B cell (primary cell): ENCODE measurements around the gene RNF183. TPM values are rescaled to one million over a fixed set of nuclear protein-coding genes. Genes with fewer than 3 reads are reported as not detected.

Source experiments
- ATAC-seq: fragments of 200-7000 bp; cut with Tn5 transposase; one replicate; pipeline ENCODE4 v1.10.0; 2021; ENCODE audit warnings: low read depth, mild to moderate bottlenecking, moderate number of reproducible peaks, moderate library complexity
- CTCF ChIA-PET: fragments of 350-600 bp; sonication (Branson Sonifier 250); formaldehyde crosslinking; loops from one replicate; lab custom pipeline; 2021; ENCODE audit warnings: antibody characterized with exemption, inconsistent platforms; lab: Charles Lee
- POLR2A ChIA-PET: fragments of 350-600 bp; sonication (Branson Sonifier 250); formaldehyde crosslinking; loops from one replicate; lab custom pipeline; 2021; ENCODE audit warnings: antibody characterized with exemption; lab: Charles Lee
- DNase-seq: peaks from one replicate; pipeline ENCODE4 v3.0.0; 2013
- H2AFZ ChIP-seq: 2 replicates; pipeline ENCODE4 v1.6.1; 2012; ENCODE audit warnings: mild to moderate bottlenecking, low read depth, low read length; ENCODE audit not compliant: insufficient read depth, poor library complexity, severe bottlenecking
- H3K27ac ChIP-seq, 2 donors: 1 replicate in 1 of 2; 2 replicates in 1 of 2; pipeline ENCODE4 v1.5.1; 2012 to 2013; ENCODE audit warnings: low read length in 2 of 2, mild to moderate bottlenecking in 2 of 2, moderate library complexity in 1 of 2
- H3K27me3 ChIP-seq, 4 experiments: fragments of 200-600 bp in 1 of 4; sonication (generic) in 1 of 4; replicated peaks in 1 of 4; 1 replicate in 2 of 4; 2 replicates in 2 of 4; pipeline versions ENCODE4 v1.6.1 to v1.7.0; 2013 to 2016; ENCODE audit warnings: low read length in 3 of 4, mild to moderate bottlenecking in 2 of 4, mixed read lengths in 1 of 4, moderate library complexity in 1 of 4; ENCODE audit not compliant: insufficient read depth in 4 of 4, control insufficient read depth in 3 of 4; ENCODE audit errors: control extremely low read depth in 1 of 4
- H3K36me3 ChIP-seq, 2 experiments: replicated peaks in 1 of 2; 1 replicate in 1 of 2; 2 replicates in 1 of 2; pipeline versions ENCODE4 v1.6.1 to v1.7.1; 2013; ENCODE audit warnings: low read length in 1 of 2; ENCODE audit not compliant: insufficient read depth in 2 of 2, control insufficient read depth in 1 of 2; ENCODE audit errors: control extremely low read depth in 1 of 2, extremely low read depth in 1 of 2
- H3K4me1 ChIP-seq, 2 donors: fragments of 200-600 bp in 1 of 2; sonication (generic) in 1 of 2; 1 replicate in 1 of 2; 2 replicates in 1 of 2; pipeline versions ENCODE4 v1.5.1 to v1.6.1; 2013 to 2017; ENCODE audit warnings: low read length in 2 of 2; ENCODE audit not compliant: control insufficient read depth in 2 of 2, insufficient read depth in 2 of 2
- H3K4me2 ChIP-seq: replicated peaks from 2 replicates; pipeline ENCODE3; 2012; ENCODE audit warnings: mild to moderate bottlenecking, low read depth, low read length; ENCODE audit not compliant: poor library complexity, severe bottlenecking
- H3K4me3 ChIP-seq, 5 experiments: fragments of 200-600 bp in 1 of 5; sonication (generic) in 1 of 5; 1 replicate in 3 of 5; 2 replicates in 2 of 5; pipeline versions ENCODE4 v1.5.1 to v1.7.0; 2011 to 2016; ENCODE audit warnings: low read length in 4 of 5, mild to moderate bottlenecking in 4 of 5, low read depth in 2 of 5, control low read depth in 1 of 5, moderate library complexity in 1 of 5; ENCODE audit not compliant: insufficient read depth in 1 of 5; ENCODE audit errors: control extremely low read depth in 1 of 5, extremely low read depth in 1 of 5
- H3K79me2 ChIP-seq: fragments of 200-600 bp; sonication (generic); one replicate; pipeline ENCODE4 v1.6.0; 2016; ENCODE audit warnings: low read length; ENCODE audit not compliant: control insufficient read depth, insufficient read depth
- H3K9ac ChIP-seq: fragments of 200-600 bp; sonication (generic); 2 replicates; pipeline ENCODE4 v1.6.1; 2017; ENCODE audit warnings: mild to moderate bottlenecking, low read length, moderate library complexity
- H3K9me3 ChIP-seq, 3 donors: one replicate each; pipeline versions ENCODE4 v1.6.1 to v1.7.1; 2013; ENCODE audit warnings: low read length in 2 of 3; ENCODE audit not compliant: control insufficient read depth in 2 of 3, insufficient read depth in 1 of 3; ENCODE audit errors: control extremely low read depth in 1 of 3
- H4K20me1 ChIP-seq: 2 replicates; pipeline ENCODE4 v1.6.0; 2012; ENCODE audit warnings: mild to moderate bottlenecking, low read length; ENCODE audit not compliant: insufficient read depth, control insufficient read depth, poor library complexity, severe bottlenecking
- H3K27ac Mint-ChIP-seq: one replicate; pipeline ENCODE4 v1.8.0; 2021; ENCODE audit warnings: mixed read lengths
- H3K27me3 Mint-ChIP-seq: one replicate; pipeline ENCODE4 v1.8.0; 2021; ENCODE audit warnings: mixed read lengths
- H3K4me1 Mint-ChIP-seq: one replicate; pipeline ENCODE4 v1.8.0; 2021; ENCODE audit warnings: mixed read lengths
- H3K4me3 Mint-ChIP-seq: one replicate; pipeline ENCODE4 v1.8.0; 2021; ENCODE audit warnings: mixed read lengths
- H3K9me3 Mint-ChIP-seq: one replicate; pipeline ENCODE4 v1.8.0; 2022; ENCODE audit warnings: mixed read lengths; ENCODE audit not compliant: insufficient read depth
- EZH2 ChIP-seq: IDR thresholded peaks from 2 replicates; pipeline ENCODE4 v1.6.1; 2012; ENCODE audit warnings: borderline replicate concordance, low read depth, mild to moderate bottlenecking, moderate library complexity, low read length; ENCODE audit not compliant: insufficient read depth, poor library complexity, severe bottlenecking
- WGBS: methylation state at CpG from one replicate; pipeline ENCODE4 v1.1.5; 2013; ENCODE audit warnings: missing lambda C conversion rate; ENCODE audit not compliant: insufficient coverage; 5-methylcytosine and 5-hydroxymethylcytosine counted together
- intact Hi-C: fragments of 100-400 bp; cut with micrococcal nuclease; formaldehyde crosslinking; loops from one replicate; pipeline ENCODE4 v1.10.0; 2022
- polyA plus RNA-seq: library from polyadenylated mRNA; depleted of rRNA; stranded (reverse); fragments of >200 nt; gene quantifications from 2 replicates; pipeline ENCODE4 v1.2.3, GENCODE V29; 2012
- total RNA-seq, 2 donors: library from RNA; stranded (reverse); fragments of 120-200 nt in 1 of 2; gene quantifications; 1 replicate in 1 of 2; 2 replicates in 1 of 2; pipeline versions ENCODE4 v1.2.3 to v1.2.4, GENCODE V29; 2013 to 2022
- TF ChIP-seq, protein P1 (sequence below): fragments of 200-600 bp; IDR thresholded peaks from one replicate; pipeline ENCODE4 v1.8.0; 2022; ENCODE audit warnings: antibody characterized with exemption, mild to moderate bottlenecking

The RNF183 gene
- total and polyA plus RNA-seq, 2 donors (not counting 1 experiment from before 2014, with no cell fraction given) = 0.04 TPM; not detected in 1

- H3K9me3 ChIP-seq = no peaks in the 10 kb centered on the region
- Mint-ChIP-seq H3K27me3 (peaks cover 27% of the 10 kb centered on the region), H3K27ac (no peak overlapping the region), H3K4me1 (no peaks in the 10 kb centered on the region), H3K9me3 (no peaks in the 10 kb centered on the region), H3K4me3 (no peak overlapping the region)
- TF ChIP-seq EZH2 = no peak
- TF ChIP-seq, protein P1, sequence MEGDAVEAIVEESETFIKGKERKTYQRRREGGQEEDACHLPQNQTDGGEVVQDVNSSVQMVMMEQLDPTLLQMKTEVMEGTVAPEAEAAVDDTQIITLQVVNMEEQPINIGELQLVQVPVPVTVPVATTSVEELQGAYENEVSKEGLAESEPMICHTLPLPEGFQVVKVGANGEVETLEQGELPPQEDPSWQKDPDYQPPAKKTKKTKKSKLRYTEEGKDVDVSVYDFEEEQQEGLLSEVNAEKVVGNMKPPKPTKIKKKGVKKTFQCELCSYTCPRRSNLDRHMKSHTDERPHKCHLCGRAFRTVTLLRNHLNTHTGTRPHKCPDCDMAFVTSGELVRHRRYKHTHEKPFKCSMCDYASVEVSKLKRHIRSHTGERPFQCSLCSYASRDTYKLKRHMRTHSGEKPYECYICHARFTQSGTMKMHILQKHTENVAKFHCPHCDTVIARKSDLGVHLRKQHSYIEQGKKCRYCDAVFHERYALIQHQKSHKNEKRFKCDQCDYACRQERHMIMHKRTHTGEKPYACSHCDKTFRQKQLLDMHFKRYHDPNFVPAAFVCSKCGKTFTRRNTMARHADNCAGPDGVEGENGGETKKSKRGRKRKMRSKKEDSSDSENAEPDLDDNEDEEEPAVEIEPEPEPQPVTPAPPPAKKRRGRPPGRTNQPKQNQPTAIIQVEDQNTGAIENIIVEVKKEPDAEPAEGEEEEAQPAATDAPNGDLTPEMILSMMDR = no peak
- H3K27ac ChIP-seq = no peak overlapping the region
- no peaks in the 10 kb centered on the region for H3K36me3 ChIP-seq
- no peak overlapping the region for H3K4me2 ChIP-seq
- peaks cover 0 to 5% (median 0%) of the 10 kb centered on the region in 4 experiments for H3K27me3 ChIP-seq
- no peaks in the 10 kb centered on the region for H3K4me1 ChIP-seq
- WGBS = 54% methylated on average over 5 of the region's 8 CpGs
- H4K20me1 ChIP-seq = no peaks in the 10 kb centered on the region
- H3K79me2 ChIP-seq = no peaks in the 10 kb centered on the region
- DNase-seq = no peak
- no peak overlapping the region for H2AFZ ChIP-seq
- ChIA-PET CTCF (interaction anchor here (0.7 kb wide), 1 partner anchor 10 kb away, joined by 5 read pairs; no protein-coding TSS in a partner anchor), POLR2A (no interaction called here)
- no peak for ATAC-seq
- no peak overlapping the region for H3K9ac ChIP-seq
- H3K4me3 ChIP-seq = no peak overlapping the region
- intact Hi-C loops = no loop called here
These were observed 3.3 kb downstream of the RNF183 start for GRCh38 chr9:113299800-113300292.

- intact Hi-C loops = no loop called here
- POLR2A ChIA-PET = no interaction called here
- no peak overlapping the region for H3K4me3 Mint-ChIP-seq
These were observed 4.0 kb downstream of the RNF183 start for GRCh38 chr9:113298924-113299770.

More at GRCh38 chr9:113298924-113299770, 4.0 kb downstream of the RNF183 start:
- Histone ChIP-seq H3K27ac (no peak overlapping the region), H4K20me1 (no peaks in the 10 kb centered on the region), H3K36me3 (no peaks in the 10 kb centered on the region), H3K4me2 (no peak overlapping the region), H3K4me3 (no peak overlapping the region), H3K9me3 (no peaks in the 10 kb centered on the region), H3K79me2 (no peaks in the 10 kb centered on the region), H3K4me1 (no peaks in the 10 kb centered on the region), H2AFZ (no peak overlapping the region), H3K27me3 (peaks cover 0 to 5% (median 0%) of the 10 kb centered on the region in 4 experiments), H3K9ac (no peak overlapping the region)
- Mint-ChIP-seq H3K27me3 (peaks cover 27% of the 10 kb centered on the region), H3K4me1 (no peaks in the 10 kb centered on the region), H3K9me3 (no peaks in the 10 kb centered on the region), H3K27ac (no peak overlapping the region)
- WGBS = 87% methylated on average over 11 of the region's 15 CpGs
- no peak for ATAC-seq
- CTCF ChIA-PET = interaction anchor here (0.7 kb wide), 1 partner anchor 9 kb away, joined by 5 read pairs; no protein-coding TSS in a partner anchor
- TF ChIP-seq, protein P1 = no peak
- TF ChIP-seq EZH2 = no peak
- no peak for DNase-seq
